ENCODE measurements around the gene CD164. TPM values are rescaled to one million over a fixed set of nuclear protein-coding genes. Genes with fewer than 3 reads are reported as not detected.

Gene CD164
- polyA plus RNA-seq, 3 donors, result 106 to 392 (median 272) TPM

- DNase-seq, result peak in 1 of 3 donors; percentile 11
- H3K4me3 Mint-ChIP-seq, result no peak overlapping the region
- peak overlapping the region in 5 of 7 donors; percentile 4 to 77 (median 33) for H3K27ac Mint-ChIP-seq
- peaks cover 37 to 43% of the 10 kb centered on the region in 2 donors for H3K4me1 ChIP-seq (ENCODE audit: control insufficient read depth in 1 of 2, insufficient read depth in 2 of 2, low read length in 2 of 2)
- no peaks in the 10 kb centered on the region for H3K36me3 ChIP-seq (replicated peaks in 1 of 2; ENCODE audit: control insufficient read depth in 1 of 2, insufficient read depth in 2 of 2, low read length in 2 of 2)
- H3K4me1 Mint-ChIP-seq, result peaks cover 63% of the 10 kb centered on the region
- H2AFZ ChIP-seq (ENCODE audit: insufficient read depth, low read depth, low read length, poor library complexity, severe bottlenecking), result peak overlapping the region; percentile 36
- TF ChIP-seq CTCF (IDR thresholded peaks at IDR 0.05), result no peak
- intact Hi-C loops (cut with micrococcal nuclease), result no loop called here
- H3K4me2 ChIP-seq (replicated peaks; ENCODE audit: extremely low read depth, low read length, poor library complexity, severe bottlenecking), result no peak overlapping the region
- H3K9me3 Mint-ChIP-seq, result peaks cover 0 to 4% (median 0%) of the 10 kb centered on the region in 7 donors
- no peaks in the 10 kb centered on the region for H3K9me3 ChIP-seq (replicated peaks in 1 of 2; ENCODE audit: control insufficient read depth in 1 of 2, insufficient read depth in 1 of 2, low read length in 2 of 2)
- no peaks in the 10 kb centered on the region for H3K27me3 ChIP-seq (ENCODE audit: control insufficient read depth in 2 of 2, insufficient read depth in 2 of 2, low read length in 2 of 2)
- no peak overlapping the region for H3K27ac ChIP-seq (ENCODE audit: low read depth in 1 of 2, low read length in 2 of 2)
- no peak overlapping the region for H3K9ac ChIP-seq (ENCODE audit: insufficient read depth, low read length, poor library complexity, severe bottlenecking)
- H3K79me2 ChIP-seq (ENCODE audit: insufficient read depth, low read length), result no peaks in the 10 kb centered on the region
- 23% methylated on average over 5 of the region's 5 CpGs for WGBS (ENCODE audit: insufficient coverage)
- H3K27me3 Mint-ChIP-seq (ENCODE audit: low read depth in 3 of 3), result peaks cover 0 to 6% (median 2%) of the 10 kb centered on the region in 3 donors
- no peaks in the 10 kb centered on the region for H3K36me3 Mint-ChIP-seq
- no peak overlapping the region for H3K4me3 ChIP-seq (replicated peaks in 1 of 3; ENCODE audit: low read depth in 2 of 3, low read length in 3 of 3)
- no peaks in the 10 kb centered on the region for H4K20me1 ChIP-seq (ENCODE audit: insufficient read depth, low read length)
Observed at GRCh38 chr6:109393157-109393885, 11.1 kb upstream of the CD164 start.

- H3K27ac ChIP-seq (ENCODE audit: low read depth in 1 of 2, low read length in 2 of 2), result no peak overlapping the region
- H3K4me2 ChIP-seq (replicated peaks; ENCODE audit: extremely low read depth, low read length, poor library complexity, severe bottlenecking), result no peak overlapping the region
- peaks cover 48% of the 10 kb centered on the region for H3K4me1 Mint-ChIP-seq
- no peaks in the 10 kb centered on the region for H4K20me1 ChIP-seq (ENCODE audit: insufficient read depth, low read length)
- TF ChIP-seq CTCF (IDR thresholded peaks at IDR 0.05), result no peak
- H3K36me3 ChIP-seq (replicated peaks in 1 of 2; ENCODE audit: control insufficient read depth in 1 of 2, insufficient read depth in 2 of 2, low read length in 2 of 2), result no peaks in the 10 kb centered on the region
- H2AFZ ChIP-seq (ENCODE audit: insufficient read depth, low read depth, low read length, poor library complexity, severe bottlenecking), result no peak overlapping the region
- peak overlapping the region in 3 of 7 donors; percentile 15 to 88 (median 22) for H3K27ac Mint-ChIP-seq
- no peaks in the 10 kb centered on the region for H3K36me3 Mint-ChIP-seq
- intact Hi-C loops (cut with micrococcal nuclease), result loop anchor here in 1 of 2 donors (5.0 to 10.0 kb wide), 2 partner anchors 202 to 295 kb away; partner anchors contain the start of genes CEP57L1 and SESN1
- H3K4me3 Mint-ChIP-seq, result no peak overlapping the region
- no peaks in the 10 kb centered on the region for H3K79me2 ChIP-seq (ENCODE audit: insufficient read depth, low read length)
- H3K27me3 Mint-ChIP-seq (ENCODE audit: low read depth in 3 of 3), result peaks cover 0 to 3% (median 0%) of the 10 kb centered on the region in 3 donors
- WGBS (ENCODE audit: insufficient coverage), result 84% methylated on average over 3 of the region's 6 CpGs
- H3K4me1 ChIP-seq (ENCODE audit: control insufficient read depth in 1 of 2, insufficient read depth in 2 of 2, low read length in 2 of 2), result peaks cover 26 to 31% of the 10 kb centered on the region in 2 donors
- H3K27me3 ChIP-seq (ENCODE audit: control insufficient read depth in 2 of 2, insufficient read depth in 2 of 2, low read length in 2 of 2), result no peaks in the 10 kb centered on the region
- no peak for DNase-seq
- no peak overlapping the region for H3K4me3 ChIP-seq (replicated peaks in 1 of 3; ENCODE audit: low read depth in 2 of 3, low read length in 3 of 3)
- no peaks in the 10 kb centered on the region for H3K9me3 ChIP-seq (replicated peaks in 1 of 2; ENCODE audit: control insufficient read depth in 1 of 2, insufficient read depth in 1 of 2, low read length in 2 of 2)
- H3K9me3 Mint-ChIP-seq, result peaks cover 0 to 4% (median 0%) of the 10 kb centered on the region in 7 donors
- no peak overlapping the region for H3K9ac ChIP-seq (ENCODE audit: insufficient read depth, low read length, poor library complexity, severe bottlenecking)
Observed at GRCh38 chr6:109389650-109390274, 7.5 kb upstream of the CD164 start.
